AG10803 (cell line): ENCODE data around the gene PAQR3.
A peak's percentile ranks its signal among the peaks of the same experiment; 100 is the strongest.
"Not testable (repeated sequence)": the region's sequence is repeated elsewhere in the genome, so short reads cannot be mapped to it uniquely, and the experiment has no call there.

Source experiments
- DNase-seq: peaks from one replicate; pipeline ENCODE4 v3.0.0; 2010; ENCODE audit warnings: low read depth
- H3K4me3 ChIP-seq: 2 replicates; pipeline ENCODE4 v1.5.1; 2011; ENCODE audit warnings: mild to moderate bottlenecking, low read length, control low read depth
- CTCF ChIP-seq: conservative IDR thresholded peaks from 2 replicates; pipeline ENCODE4 v1.5.1; 2011; ENCODE audit warnings: mild to moderate bottlenecking, low read length, control low read depth, inconsistent platforms

Gene PAQR3

GRCh38 chr4:78880874-78881492, 58.3 kb downstream of the PAQR3 start:
- no peak overlapping the region for H3K4me3 ChIP-seq
- DNase-seq = no peak
- TF ChIP-seq CTCF = no peak

GRCh38 chr4:78878031-78878430, 61.2 kb downstream of the PAQR3 start:
- no peak overlapping the region for H3K4me3 ChIP-seq
- no peak for DNase-seq
- no peak for TF ChIP-seq CTCF

GRCh38 chr4:78876568-78877320, 62.5 kb downstream of the PAQR3 start:
- peak; percentile 24 for DNase-seq
- no peak overlapping the region for H3K4me3 ChIP-seq
- TF ChIP-seq CTCF = no peak

- H3K4me3 ChIP-seq = no peak overlapping the region
- DNase-seq = peak; percentile 13
- no peak for TF ChIP-seq CTCF
These were observed 69.2 kb downstream of the PAQR3 start for GRCh38 chr4:78870056-78870455.

GRCh38 chr4:78868712-78869111, 70.5 kb downstream of the PAQR3 start:
- DNase-seq, H3K4me3 ChIP-seq: not testable (repeated sequence)

- H3K4me3 ChIP-seq = no peak overlapping the region
- no peak for DNase-seq
- TF ChIP-seq CTCF = no peak
These were observed 73.8 kb downstream of the PAQR3 start for GRCh38 chr4:78865451-78865850.

- no peak overlapping the region for H3K4me3 ChIP-seq
- DNase-seq = peak; percentile 83
- peak; percentile 82 for TF ChIP-seq CTCF
These were observed 74.7 kb downstream of the PAQR3 start for GRCh38 chr4:78864405-78865024.
